ENCODE measurements around the gene PRICKLE2.

PRICKLE2 gene

GRCh38 chr3:64053581-64053980 lies 171.7 kb downstream of the PRICKLE2 start:
- DNase-seq (ENCODE audit: extremely low read depth in 1 of 2, low read depth in 1 of 2): no peak

GRCh38 chr3:64053117-64053516 lies 172.1 kb downstream of the PRICKLE2 start:
- no peak for DNase-seq (ENCODE audit: extremely low read depth in 1 of 2, low read depth in 1 of 2)

GRCh38 chr3:64049832-64050231 lies 175.4 kb downstream of the PRICKLE2 start:
- no peak for DNase-seq (ENCODE audit: extremely low read depth in 1 of 2, low read depth in 1 of 2)

DNA sequence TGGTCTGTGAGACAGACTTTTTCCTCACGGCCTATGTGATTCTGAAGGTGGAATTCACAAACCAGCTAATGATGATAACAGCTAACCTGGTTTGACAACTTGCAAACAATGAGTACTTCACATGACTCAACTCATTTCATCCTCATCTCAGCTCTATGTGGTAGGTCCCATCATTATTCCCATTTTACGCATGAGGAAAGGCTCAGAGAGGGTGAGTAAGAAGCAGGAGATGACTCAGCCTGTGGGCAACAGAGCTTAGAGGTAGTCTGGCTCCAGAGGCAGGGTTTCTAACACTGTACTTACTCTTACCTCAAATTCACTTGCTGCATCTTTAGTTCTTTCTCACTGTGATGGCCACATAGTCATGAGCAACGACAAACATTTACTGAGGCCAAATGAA lies 176.1 kb downstream of the PRICKLE2 start:
- no peak for DNase-seq (ENCODE audit: extremely low read depth in 1 of 2, low read depth in 1 of 2)

DNA sequence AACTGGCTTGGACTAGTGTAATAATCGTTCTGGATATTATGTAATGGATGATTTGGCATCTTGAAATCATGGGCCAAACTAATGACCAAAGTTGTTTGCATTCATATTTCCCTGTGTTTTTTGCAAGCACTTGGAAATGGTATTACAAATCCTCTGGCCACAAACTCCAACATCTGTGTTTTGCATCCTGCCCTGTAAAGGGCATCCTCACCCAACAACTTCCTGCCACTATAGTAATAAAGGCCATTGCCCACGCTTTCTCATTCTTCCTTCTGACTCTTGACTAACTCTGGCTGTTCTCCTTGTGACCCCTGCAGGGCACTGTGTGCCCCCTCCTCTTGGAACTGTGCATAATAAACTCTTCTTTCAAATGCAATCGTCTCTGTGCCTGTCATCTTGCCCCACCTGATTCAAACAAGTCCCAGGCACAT lies 176.6 kb downstream of the PRICKLE2 start:
- no peak for DNase-seq (ENCODE audit: extremely low read depth in 1 of 2, low read depth in 1 of 2)

GRCh38 chr3:64047787-64048186 lies 177.5 kb downstream of the PRICKLE2 start:
- no peak for DNase-seq (ENCODE audit: extremely low read depth in 1 of 2, low read depth in 1 of 2)

GRCh38 chr3:64046996-64047594 lies 178.2 kb downstream of the PRICKLE2 start:
- no peak for DNase-seq (ENCODE audit: extremely low read depth in 1 of 2, low read depth in 1 of 2)

- DNase-seq (ENCODE audit: extremely low read depth in 1 of 2, low read depth in 1 of 2): no peak
These were observed 178.7 kb downstream of the PRICKLE2 start for GRCh38 chr3:64046592-64046991.

GRCh38 chr3:64042952-64043351 lies 182.3 kb downstream of the PRICKLE2 start:
- no peak for DNase-seq (ENCODE audit: extremely low read depth in 1 of 2, low read depth in 1 of 2)
